ENCODE results near the gene THAP11. TPM values are rescaled to one million over a fixed set of nuclear protein-coding genes. Genes with fewer than 3 reads are reported as not detected.

The THAP11 gene
- polyA plus RNA-seq, 1 of the 3 experiments (the other 2 are of a cell fraction), result 34.8 TPM

- POLR2A ChIA-PET, result no interaction called here
- no peak for DNase-seq
- H3F3A ChIP-seq (replicated peaks; ENCODE audit: insufficient read depth), result peaks cover 1% of the 10 kb centered on the region
- H3K27me3 ChIP-seq (ENCODE audit: insufficient read depth), result no peaks in the 10 kb centered on the region
- no peak overlapping the region for H3K27ac ChIP-seq (ENCODE audit: low read depth in 2 of 2, low read length in 1 of 2)
- H3K9ac ChIP-seq, result no peak overlapping the region
- peaks cover 37% of the 10 kb centered on the region for H3K79me2 ChIP-seq (ENCODE audit: insufficient read depth)
- TF ChIP-seq USF2 (IDR thresholded peaks at IDR 0.05; ENCODE audit: borderline replicate concordance, low read depth, low read length), result no peak
- TF ChIP-seq REST (IDR thresholded peaks at IDR 0.05; ENCODE audit: low read depth, low read length), result no peak
- no peak for TF ChIP-seq GATA2 (CRISPR knock-in tag; IDR thresholded peaks at IDR 0.05)
- no peak for TF ChIP-seq CHD2 (IDR thresholded peaks at IDR 0.05; ENCODE audit: low read length, partially characterized antibody)
- TF ChIP-seq JUND (IDR thresholded peaks at IDR 0.05), result no peak
- no peak for TF ChIP-seq USF1 (IDR thresholded peaks at IDR 0.05; ENCODE audit: borderline replicate concordance, low read depth)
- TF ChIP-seq NFIC (IDR thresholded peaks at IDR 0.05; ENCODE audit: borderline replicate concordance), result no peak
- no peak for TF ChIP-seq TEAD4 (IDR thresholded peaks at IDR 0.05; ENCODE audit: borderline replicate concordance, insufficient read depth)
- TF ChIP-seq FOXM1 (IDR thresholded peaks at IDR 0.05; ENCODE audit: low read depth), result no peak
- CTCF ChIA-PET, result interaction anchor here (3.3 to 22.4 kb wide), 2 partner anchors 53 to 62 kb away, joined by 12 to 564 read pairs; partner anchors contain the start of genes CTRL, LCAT and PSMB10
- H3K4me1 ChIP-seq (ENCODE audit: control insufficient read depth in 1 of 2, insufficient read depth in 2 of 2, low read depth in 1 of 2, low read length in 1 of 2), result peaks cover 9 to 11% of the 10 kb centered on the region in 2 experiments; a peak in 1 of 4 replicates
- H3K9me3 ChIP-seq, result no peaks in the 10 kb centered on the region
- peaks cover 19 to 72% of the 10 kb centered on the region in 2 experiments for H3K36me3 ChIP-seq (replicated peaks in 1 of 2; ENCODE audit: control insufficient read depth in 1 of 2, insufficient read depth in 2 of 2, low read length in 1 of 2)
- H3K9me2 ChIP-seq, result no peaks in the 10 kb centered on the region
- peaks cover 27% of the 10 kb centered on the region for H4K20me1 ChIP-seq (ENCODE audit: insufficient read depth)
- H2AFZ ChIP-seq (ENCODE audit: low read depth), result no peak overlapping the region
- H3K4me3 ChIP-seq (ENCODE audit: low read depth in 2 of 2, low read length in 1 of 2), result no peak overlapping the region
- no peak overlapping the region for H3K4me2 ChIP-seq
- WGBS (ENCODE audit: low lambda C conversion rate), result 78% methylated on average over 6 of the region's 6 CpGs
Measured at GRCh38 chr16:67878232-67878631, 36.1 kb downstream of the THAP11 start.

GRCh38 chr16:67878846-67879245 is 36.7 kb downstream of the THAP11 start:
- no peaks in the 10 kb centered on the region for H3K9me3 ChIP-seq
- no peaks in the 10 kb centered on the region for H3K9me2 ChIP-seq
- no peak overlapping the region for H2AFZ ChIP-seq (ENCODE audit: low read depth)
- no peaks in the 10 kb centered on the region for H3K27me3 ChIP-seq (ENCODE audit: insufficient read depth)
- peaks cover 32% of the 10 kb centered on the region for H4K20me1 ChIP-seq (ENCODE audit: insufficient read depth)
- H3K79me2 ChIP-seq (ENCODE audit: insufficient read depth), result peaks cover 31% of the 10 kb centered on the region
- no peak overlapping the region for H3K4me3 ChIP-seq (ENCODE audit: low read depth in 2 of 2, low read length in 1 of 2)
- peaks cover 7% of the 10 kb centered on the region for H3F3A ChIP-seq (replicated peaks; ENCODE audit: insufficient read depth)
- no peak for DNase-seq
- H3K4me1 ChIP-seq (ENCODE audit: control insufficient read depth in 1 of 2, insufficient read depth in 2 of 2, low read depth in 1 of 2, low read length in 1 of 2), result peaks cover 7 to 11% of the 10 kb centered on the region in 2 experiments; a peak in 1 of 4 replicates
- TF ChIP-seq RCOR1 (IDR thresholded peaks at IDR 0.05; ENCODE audit: low read length) (no peak), SIN3A (IDR thresholded peaks at IDR 0.05; ENCODE audit: borderline replicate concordance, low read depth, low read length) (no peak), TCF12 (IDR thresholded peaks at IDR 0.05) (no peak), TAF1 (IDR thresholded peaks at IDR 0.05; ENCODE audit: borderline replicate concordance, low read depth, low read length) (no peak)
- CTCF ChIA-PET, result interaction anchor here (1.4 to 22.4 kb wide), 3 partner anchors 53 to 216 kb away, joined by 4 to 564 read pairs (median 12); partner anchors contain the start of genes CTRL, LCAT and PSMB10
- no peak overlapping the region for H3K9ac ChIP-seq
- peaks cover 21 to 78% of the 10 kb centered on the region in 2 experiments for H3K36me3 ChIP-seq (replicated peaks in 1 of 2; ENCODE audit: control insufficient read depth in 1 of 2, insufficient read depth in 2 of 2, low read length in 1 of 2)
- POLR2A ChIA-PET, result no interaction called here
- H3K27ac ChIP-seq (ENCODE audit: low read depth in 2 of 2, low read length in 1 of 2), result no peak overlapping the region
- H3K4me2 ChIP-seq, result no peak overlapping the region
- WGBS (ENCODE audit: low lambda C conversion rate), result 97% methylated on average over 9 of the region's 9 CpGs
